Measurements from ENCODE around the gene ZNF726.
"Not testable (repeated sequence)": the region's sequence is repeated elsewhere in the genome, so short reads cannot be mapped to it uniquely, and the experiment has no call there.

GRCh38 chr19:23964334-23964733 lies 49.6 kb downstream of the ZNF726 start:
- TF ChIP-seq, protein P1, sequence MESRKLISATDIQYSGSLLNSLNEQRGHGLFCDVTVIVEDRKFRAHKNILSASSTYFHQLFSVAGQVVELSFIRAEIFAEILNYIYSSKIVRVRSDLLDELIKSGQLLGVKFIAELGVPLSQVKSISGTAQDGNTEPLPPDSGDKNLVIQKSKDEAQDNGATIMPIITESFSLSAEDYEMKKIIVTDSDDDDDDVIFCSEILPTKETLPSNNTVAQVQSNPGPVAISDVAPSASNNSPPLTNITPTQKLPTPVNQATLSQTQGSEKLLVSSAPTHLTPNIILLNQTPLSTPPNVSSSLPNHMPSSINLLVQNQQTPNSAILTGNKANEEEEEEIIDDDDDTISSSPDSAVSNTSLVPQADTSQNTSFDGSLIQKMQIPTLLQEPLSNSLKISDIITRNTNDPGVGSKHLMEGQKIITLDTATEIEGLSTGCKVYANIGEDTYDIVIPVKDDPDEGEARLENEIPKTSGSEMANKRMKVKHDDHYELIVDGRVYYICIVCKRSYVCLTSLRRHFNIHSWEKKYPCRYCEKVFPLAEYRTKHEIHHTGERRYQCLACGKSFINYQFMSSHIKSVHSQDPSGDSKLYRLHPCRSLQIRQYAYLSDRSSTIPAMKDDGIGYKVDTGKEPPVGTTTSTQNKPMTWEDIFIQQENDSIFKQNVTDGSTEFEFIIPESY (IDR thresholded peaks at IDR 0.05; ENCODE audit: extremely low read depth, insufficient replicate concordance, low read length): not testable (repeated sequence)
- TF ChIP-seq CTCF (IDR thresholded peaks at IDR 0.05 in 2 of 3, conservative IDR thresholded peaks at IDR 0.05 in 1 of 3; ENCODE audit: borderline replicate concordance in 1 of 3, insufficient read depth in 1 of 3, low read depth in 2 of 3, low read length in 2 of 3); EZH2 (IDR thresholded peaks at IDR 0.05); SIN3A (IDR thresholded peaks at IDR 0.05; ENCODE audit: low read depth); REST (IDR thresholded peaks at IDR 0.05; ENCODE audit: low read depth); SP1 (IDR thresholded peaks at IDR 0.05; ENCODE audit: low read depth); POLR2A (IDR thresholded peaks at IDR 0.05; ENCODE audit: borderline replicate concordance, extremely low read depth, insufficient read depth, insufficient read length); SRF (IDR thresholded peaks at IDR 0.05; ENCODE audit: low read depth): not testable (repeated sequence)

Data from HCT116 (cell line).